ENCODE results near the gene ADGRG6.

- no peak for TF ChIP-seq EZH2 (IDR thresholded peaks at IDR 0.05; ENCODE audit: borderline replicate concordance, low read length)
- no peak for TF ChIP-seq CTCF (conservative IDR thresholded peaks at IDR 0.05 in 1 of 2, IDR thresholded peaks at IDR 0.05 in 1 of 2; ENCODE audit: extremely low read depth in 1 of 2, insufficient read depth in 1 of 2, low read depth in 1 of 2, low read length in 2 of 2)
Observed at GRCh38 chr6:142275236-142276006, 26.4 kb upstream of the ADGRG6 start.
